Jurkat, Clone E6-1 (cell line): ENCODE measurements around the gene THRB.

Experiments used
- DNase-seq: peaks from one replicate; pipeline ENCODE4 v3.0.0-alpha.2; 2011; ENCODE audit warnings: low read depth, low spot score
- H3K4me3 ChIP-seq: 2 replicates; pipeline ENCODE4 v1.5.1; 2011; ENCODE audit warnings: mild to moderate bottlenecking, low read length, control low read depth, moderate library complexity

The THRB gene

GRCh38 chr3:24191801-24192403 lies 302.7 kb downstream of the THRB start:
- no peak overlapping the region for H3K4me3 ChIP-seq
- DNase-seq, result no peak

GRCh38 chr3:24190256-24190655 lies 304.4 kb downstream of the THRB start:
- no peak overlapping the region for H3K4me3 ChIP-seq
- DNase-seq, result no peak

GRCh38 chr3:24185738-24186384 lies 308.8 kb downstream of the THRB start:
- DNase-seq, result peak; percentile 72
- H3K4me3 ChIP-seq, result no peak overlapping the region

GRCh38 chr3:24184528-24185176 lies 310.0 kb downstream of the THRB start:
- no peak for DNase-seq
- no peak overlapping the region for H3K4me3 ChIP-seq

- H3K4me3 ChIP-seq, result no peak overlapping the region
- DNase-seq, result no peak
Observed at GRCh38 chr3:24182756-24183155, 311.9 kb downstream of the THRB start.

- DNase-seq, result no peak
Observed at GRCh38 chr3:24181256-24181655, 313.4 kb downstream of the THRB start.

GRCh38 chr3:24180616-24181015 lies 314.0 kb downstream of the THRB start:
- no peak for DNase-seq
- no peak overlapping the region for H3K4me3 ChIP-seq

More at GRCh38 chr3:24181256-24181655, 313.4 kb downstream of the THRB start:
- H3K4me3 ChIP-seq, result no peak overlapping the region

GRCh38 chr3:24177201-24177600 lies 317.4 kb downstream of the THRB start:
- DNase-seq, result no peak
- no peak overlapping the region for H3K4me3 ChIP-seq

GRCh38 chr3:24174614-24175013 lies 320.0 kb downstream of the THRB start:
- DNase-seq, result no peak
- no peak overlapping the region for H3K4me3 ChIP-seq

GRCh38 chr3:24168977-24169376 lies 325.7 kb downstream of the THRB start:
- H3K4me3 ChIP-seq, result no peak overlapping the region
- DNase-seq, result no peak

GRCh38 chr3:24167429-24167828 lies 327.2 kb downstream of the THRB start:
- DNase-seq, result no peak
- H3K4me3 ChIP-seq, result no peak overlapping the region

- DNase-seq, result no peak
- H3K4me3 ChIP-seq, result no peak overlapping the region
Observed at GRCh38 chr3:24166515-24166914, 328.1 kb downstream of the THRB start.

GRCh38 chr3:24165603-24165982 lies 329.1 kb downstream of the THRB start:
- DNase-seq, result no peak
- no peak overlapping the region for H3K4me3 ChIP-seq

GRCh38 chr3:24164967-24165602 lies 329.6 kb downstream of the THRB start:
- no peak for DNase-seq
- H3K4me3 ChIP-seq, result no peak overlapping the region

GRCh38 chr3:24162929-24163328 lies 331.7 kb downstream of the THRB start:
- H3K4me3 ChIP-seq, result no peak overlapping the region
- no peak for DNase-seq

- DNase-seq, result no peak
- no peak overlapping the region for H3K4me3 ChIP-seq
Observed at GRCh38 chr3:24161841-24162240, 332.8 kb downstream of the THRB start.

GRCh38 chr3:24160424-24161095 lies 334.1 kb downstream of the THRB start:
- no peak overlapping the region for H3K4me3 ChIP-seq
- DNase-seq, result no peak

- peak; percentile 50 for DNase-seq
- H3K4me3 ChIP-seq, result no peak overlapping the region
Observed at GRCh38 chr3:24158761-24159454, 335.7 kb downstream of the THRB start.

- H3K4me3 ChIP-seq, result no peak overlapping the region
- no peak for DNase-seq
Observed at GRCh38 chr3:24157106-24157505, 337.5 kb downstream of the THRB start.
